NCI-H2081 (cell line): ENCODE data around the gene LEFTY2.
"Not testable (repeated sequence)": the region's sequence is repeated elsewhere in the genome, so short reads cannot be mapped to it uniquely, and the experiment has no call there.

Source experiments
- DNase-seq, 2 experiments: peaks; one replicate each; lab custom pipeline; 2025; lab: John Stamatoyannopoulos, UW

The LEFTY2 gene

DNA sequence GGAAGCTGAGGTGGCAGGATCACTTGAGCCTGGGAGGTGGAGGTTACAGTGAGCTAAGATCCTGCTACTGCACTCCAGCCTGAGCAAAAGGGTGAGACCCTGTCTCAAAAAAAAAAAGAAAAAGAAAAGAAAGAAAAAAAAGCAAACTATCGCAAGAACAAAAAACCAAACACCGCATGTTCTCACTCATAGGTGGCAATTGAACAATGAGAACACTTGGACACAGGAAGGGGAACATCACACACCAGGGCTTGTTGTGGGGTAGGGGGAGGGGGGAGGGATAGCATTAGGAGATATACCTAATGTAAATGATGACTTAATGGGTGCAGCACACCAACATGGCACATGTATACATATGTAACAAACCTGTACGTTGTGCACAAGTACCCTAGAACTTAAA is 11.6 kb downstream of the LEFTY2 start:
- not testable (repeated sequence) for DNase-seq

DNA sequence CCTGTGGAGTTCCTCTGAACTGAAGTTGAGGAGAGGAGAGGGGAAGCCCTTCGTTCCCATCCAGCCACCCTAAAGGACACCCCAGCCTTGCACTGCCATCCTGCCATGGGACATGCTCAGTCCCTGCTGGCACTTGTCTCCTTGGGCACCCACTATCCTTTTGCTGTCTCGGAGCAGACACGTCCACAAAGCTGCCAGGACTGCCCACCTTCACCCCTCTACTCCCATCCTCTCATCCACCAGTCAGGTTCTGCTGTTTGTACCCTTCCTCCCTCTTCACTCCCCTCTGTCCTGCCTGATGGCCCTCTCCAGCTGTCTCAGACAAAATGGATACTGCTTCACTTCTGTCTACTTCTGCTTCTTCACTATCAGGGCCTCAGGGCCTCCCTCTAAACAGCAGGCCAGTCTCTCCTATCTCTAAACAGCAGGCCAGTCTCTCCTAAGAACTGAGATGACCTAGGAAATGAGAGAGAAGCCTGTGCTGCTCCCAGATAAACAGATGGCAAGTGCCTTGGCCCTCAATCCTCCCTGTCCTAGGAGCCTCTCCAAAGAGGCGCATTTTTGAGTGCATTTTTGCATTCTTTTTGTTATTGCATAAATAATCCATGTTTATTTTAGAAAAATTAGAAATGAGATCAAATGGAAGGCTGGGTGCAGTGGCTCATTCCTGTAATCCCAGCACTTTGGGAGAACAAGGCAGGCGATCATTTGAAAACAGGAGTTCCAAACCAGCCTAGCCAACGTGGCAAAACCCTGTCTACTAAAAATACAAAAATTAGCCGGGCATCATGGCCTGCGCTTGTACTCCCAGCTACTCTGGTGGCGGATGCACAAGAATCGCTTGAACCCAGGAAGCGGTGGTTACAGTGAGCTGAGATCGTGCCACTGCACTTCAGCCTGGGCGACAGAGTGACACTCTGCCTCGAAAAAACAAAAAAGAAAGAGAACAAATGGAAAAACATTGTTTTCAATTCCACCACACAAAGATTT is 12.5 kb downstream of the LEFTY2 start:
- DNase-seq, result no peak

DNA sequence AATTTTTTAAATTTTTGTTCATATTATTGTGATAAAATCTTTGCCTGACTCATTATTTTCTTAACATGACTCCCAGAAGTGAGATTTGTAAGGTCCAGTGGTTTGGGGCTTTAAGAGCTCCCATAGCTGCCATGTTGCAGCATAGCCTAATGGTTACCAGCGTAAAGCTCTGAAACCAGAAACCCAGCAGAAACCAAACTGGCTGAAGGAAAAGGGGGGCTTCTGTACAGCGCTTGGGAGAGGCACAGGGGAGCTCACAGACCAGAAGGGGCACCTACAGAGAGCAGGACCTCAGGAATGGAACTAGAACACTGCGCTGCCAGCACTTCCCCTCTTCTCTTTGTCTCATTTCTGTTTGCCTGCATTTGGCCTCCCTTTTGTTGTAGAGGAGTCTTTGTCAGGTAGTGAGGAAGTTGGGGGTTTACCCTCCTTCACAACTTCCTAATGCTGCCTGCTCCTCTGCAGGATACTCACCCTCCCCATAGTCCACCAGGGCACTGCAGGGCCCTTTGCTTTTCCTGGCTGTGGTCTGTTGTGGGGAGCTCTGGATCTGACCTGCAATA is 14.4 kb downstream of the LEFTY2 start:
- DNase-seq, result no peak

DNA sequence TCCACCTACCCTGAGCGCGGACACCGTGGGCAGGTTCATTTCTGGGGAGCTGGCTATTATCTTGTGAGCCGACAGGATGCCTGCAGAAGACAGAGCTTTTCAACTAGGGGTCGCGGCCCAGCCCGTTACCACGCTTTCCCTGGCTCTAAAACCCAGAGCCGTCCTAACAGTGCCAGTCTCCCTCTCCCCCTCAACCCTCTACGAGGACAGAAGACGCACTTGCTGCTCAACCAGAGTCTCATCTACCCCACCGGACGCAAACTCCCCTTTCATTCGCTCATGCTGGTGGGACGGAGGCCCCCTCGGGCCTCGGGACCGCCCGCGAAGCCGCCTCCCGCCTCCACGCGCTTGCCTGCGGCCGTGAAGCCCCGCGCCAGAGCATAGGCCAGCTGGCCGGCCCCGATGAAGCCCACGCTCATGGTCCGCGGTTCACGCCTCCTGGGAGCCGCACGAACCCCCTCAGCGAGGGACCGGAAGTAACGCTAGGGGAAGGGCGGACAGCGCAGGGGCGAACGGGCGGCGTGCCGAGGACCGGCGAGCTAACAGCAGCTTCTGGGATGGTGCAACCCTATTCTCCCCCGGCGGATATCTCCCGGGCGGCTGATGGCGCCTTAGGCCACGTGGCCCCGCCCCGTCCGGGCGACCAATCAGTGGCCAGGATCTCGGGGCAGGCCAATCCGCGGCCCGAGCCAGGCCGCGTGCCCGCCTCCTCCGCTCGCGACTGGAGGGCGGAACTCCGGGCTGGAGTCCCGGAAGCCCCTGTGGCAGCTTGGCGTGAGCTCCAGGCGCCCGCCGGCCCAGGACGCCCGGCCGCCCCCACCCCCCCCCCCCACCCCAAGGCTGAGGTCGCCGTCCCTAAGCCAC is 17.1 kb downstream of the LEFTY2 start, which contains the start of gene PYCR2:
Gene PYCR2, minus strand, starts transcription at position 559 of the 864 bp plus-strand sequence. Its CDS starts 140 bp downstream, at position 419.
- peak; percentile 98 to 99 for DNase-seq

DNA sequence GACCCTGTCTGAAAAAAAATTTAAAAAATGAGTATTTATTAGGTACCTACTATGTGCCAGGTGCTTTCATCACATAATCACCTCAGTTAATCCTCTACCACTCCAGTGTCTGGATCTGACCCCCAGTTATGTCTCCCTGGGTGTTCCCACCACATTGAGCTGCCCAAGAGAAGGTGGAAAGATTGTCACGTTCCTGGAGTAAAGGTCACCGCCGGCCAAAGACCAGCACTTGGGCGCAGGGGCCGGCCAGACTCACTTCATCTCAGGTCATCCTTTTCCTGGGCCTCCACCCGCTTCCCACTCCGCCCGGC is 17.7 kb downstream of the LEFTY2 start:
- DNase-seq, result no peak

DNA sequence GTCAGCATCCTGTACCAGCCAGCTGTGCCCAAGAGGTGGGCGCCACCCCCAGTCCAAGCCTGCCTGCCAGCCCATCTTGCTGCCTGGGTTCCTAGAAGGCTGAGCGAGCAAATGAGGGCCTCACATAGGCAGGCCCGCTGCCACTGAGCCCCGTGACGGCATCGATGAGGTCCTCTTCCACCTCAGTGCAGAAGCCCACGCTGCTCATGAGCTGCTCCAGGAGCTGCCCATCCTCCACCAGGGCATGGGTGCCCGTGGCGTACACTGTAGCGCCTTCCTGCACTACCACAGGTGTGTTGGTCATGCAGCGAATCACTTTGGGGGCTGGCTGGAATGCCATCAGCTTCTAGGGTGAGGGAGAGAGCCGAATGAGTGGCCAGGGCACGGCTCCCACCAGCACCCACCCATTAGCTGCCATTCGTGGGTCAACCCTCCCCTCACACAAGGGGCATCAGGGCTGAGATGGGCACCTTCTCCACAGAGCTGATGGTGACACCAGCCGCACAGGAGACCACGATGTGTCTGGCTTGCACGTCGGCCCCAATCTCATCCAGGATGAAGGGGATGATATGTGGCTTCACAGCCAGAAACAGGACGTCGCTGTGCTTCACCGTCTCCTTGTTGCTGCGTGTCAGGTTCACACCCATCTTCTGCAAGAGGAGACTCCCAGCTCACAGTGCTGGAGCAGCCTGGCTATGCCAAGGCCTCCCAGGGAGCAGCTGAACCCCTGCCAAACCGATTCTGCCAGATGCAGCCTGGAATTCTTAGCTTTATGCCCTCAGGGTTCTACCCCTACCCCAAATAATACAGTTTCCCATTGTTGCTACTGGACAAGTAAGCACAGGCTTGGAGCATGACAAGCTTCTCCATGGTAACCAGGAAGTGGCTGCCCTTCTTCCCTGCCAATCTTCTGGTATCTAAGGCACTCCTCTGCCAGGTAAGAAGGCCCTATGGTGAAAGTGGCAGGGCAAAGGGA is 19.0 kb downstream of the LEFTY2 start:
- DNase-seq, result peak; percentile 96 to 99

DNA sequence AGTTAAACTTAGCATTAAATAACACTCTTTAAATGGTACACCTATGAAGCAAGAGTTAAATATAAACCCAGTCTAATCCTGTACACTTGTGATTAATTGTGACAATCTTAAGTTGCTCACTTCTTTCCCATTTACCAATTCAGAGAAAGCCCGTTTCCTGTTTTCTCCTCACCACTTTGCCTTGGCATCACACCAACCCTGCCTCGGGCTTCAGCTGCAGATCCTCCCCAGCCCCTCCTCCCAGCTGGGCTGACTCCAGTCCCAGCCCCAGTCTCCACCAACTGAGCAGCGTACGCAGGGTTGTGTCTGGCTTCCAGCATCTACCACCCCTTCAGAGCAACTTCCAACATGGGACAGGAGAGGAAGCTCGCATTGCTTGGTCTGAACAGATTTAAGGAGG is 21.1 kb downstream of the LEFTY2 start:
- DNase-seq, result peak; percentile 82 to 92

DNA sequence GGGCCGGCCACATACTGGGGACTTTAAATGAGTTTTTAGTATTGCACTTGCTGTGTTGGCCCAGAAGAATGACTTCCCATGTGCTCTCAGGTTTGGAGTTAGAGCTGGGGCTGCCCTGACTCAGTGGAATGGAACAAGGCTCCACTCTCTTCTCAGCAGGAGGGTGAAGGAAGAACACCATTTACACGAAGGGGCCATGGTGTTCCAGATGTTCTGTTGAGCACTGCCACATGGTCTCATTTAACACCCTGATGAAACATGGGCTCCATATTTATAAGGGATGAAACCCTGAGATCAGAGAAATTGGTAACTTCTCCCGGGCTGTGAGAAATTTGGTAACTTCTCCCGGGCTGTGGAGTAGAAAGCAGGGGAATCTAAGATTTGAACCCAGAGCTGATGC is 22.7 kb downstream of the LEFTY2 start:
- no peak for DNase-seq

DNA sequence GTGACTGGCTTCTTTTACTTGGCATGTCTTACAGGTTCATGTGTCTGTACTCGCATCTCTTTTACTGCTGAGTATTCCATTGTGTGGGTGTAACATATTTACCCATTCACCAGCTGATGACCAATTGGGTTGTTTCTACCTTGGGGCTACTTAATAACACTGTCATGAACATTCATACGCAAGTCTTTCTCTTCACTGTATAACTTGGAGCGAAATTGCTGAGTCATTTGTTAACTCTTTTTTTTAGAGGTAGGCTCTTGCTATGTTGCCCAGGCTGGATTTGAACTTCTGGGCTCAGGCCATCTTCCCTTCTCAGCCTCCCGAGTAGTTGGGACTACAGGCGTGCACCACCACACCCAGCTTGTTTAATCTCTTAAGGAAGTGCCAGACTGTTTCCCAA is 23.5 kb downstream of the LEFTY2 start:
- DNase-seq, result no peak

DNA sequence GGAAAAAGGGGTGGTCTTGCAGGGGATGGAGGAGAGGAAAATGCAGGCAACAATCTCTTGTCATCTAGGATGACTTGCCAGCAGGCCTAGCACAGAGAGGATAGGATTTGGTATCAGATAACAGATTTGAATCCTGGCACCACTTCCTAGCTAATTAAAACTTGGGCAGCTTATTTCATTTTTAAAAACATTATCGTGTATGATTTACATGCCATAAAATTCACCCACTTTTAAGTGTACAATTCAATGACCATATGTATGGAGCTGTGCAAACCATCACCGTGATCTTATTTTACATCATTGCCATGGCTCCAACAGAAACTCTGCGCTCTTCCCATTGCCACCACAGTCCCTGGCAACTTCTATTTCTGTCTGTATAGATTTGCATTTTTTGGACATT is 23.9 kb downstream of the LEFTY2 start:
- DNase-seq, result no peak

DNA sequence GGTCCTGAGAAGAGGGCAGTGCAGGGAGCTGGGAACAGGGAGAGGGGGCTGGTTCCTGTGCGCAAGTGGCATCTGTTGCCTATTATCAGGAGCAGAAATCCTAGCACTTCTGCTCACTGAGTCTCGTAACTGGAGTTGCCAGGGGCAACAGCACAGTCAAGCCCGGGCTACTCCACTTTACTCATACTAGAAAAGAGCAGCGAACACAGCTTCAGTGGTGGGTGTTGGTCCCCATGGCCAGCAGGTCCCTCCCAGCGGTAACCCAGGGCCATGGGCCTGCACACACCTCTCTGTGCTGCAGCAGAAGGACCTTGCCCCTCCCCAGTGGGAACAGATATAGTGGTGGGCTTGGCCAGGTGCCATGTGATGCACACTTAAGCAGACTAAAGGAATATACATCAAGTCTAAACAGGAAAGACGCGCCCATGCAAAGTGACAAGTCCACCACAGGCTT is 25.5 kb downstream of the LEFTY2 start:
- no peak for DNase-seq

DNA sequence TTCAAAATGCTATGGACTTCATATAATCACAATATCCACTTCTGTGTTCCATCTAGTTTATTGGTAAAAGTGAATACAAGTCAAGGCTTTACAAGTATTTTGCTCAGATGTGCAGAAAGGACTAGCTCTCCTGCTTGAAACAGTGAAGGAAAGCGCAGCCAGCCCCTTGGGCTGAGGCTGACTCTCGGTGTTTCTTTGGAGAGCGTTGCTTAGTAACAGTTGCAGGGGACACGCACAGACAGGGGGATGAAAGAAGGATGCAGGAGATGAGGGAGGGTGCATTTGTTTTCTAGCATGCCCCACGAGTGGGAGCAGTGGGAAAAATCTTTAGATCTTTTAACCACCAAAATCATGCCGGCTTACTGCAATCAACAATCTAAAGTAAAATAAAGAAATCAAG is 26.1 kb downstream of the LEFTY2 start:
- no peak for DNase-seq

DNA sequence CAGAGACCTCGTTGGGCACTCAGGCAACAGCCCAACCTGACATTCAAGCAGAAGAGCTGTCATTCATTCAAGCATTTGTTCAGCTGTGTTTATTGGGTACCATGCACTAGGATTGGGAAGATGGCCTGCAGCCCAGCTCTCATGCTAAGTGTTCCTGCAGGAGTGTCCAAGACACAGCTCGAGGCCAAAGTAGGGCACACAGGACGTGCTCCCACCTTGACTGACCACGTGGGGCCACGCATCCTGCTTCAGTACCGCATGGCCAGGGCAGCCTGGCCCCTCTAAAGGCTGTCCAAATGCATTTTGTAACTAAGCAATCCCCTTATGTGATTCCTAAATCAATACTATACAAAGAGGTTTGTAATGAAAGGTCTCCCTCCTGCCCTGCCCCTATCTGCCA is 26.6 kb downstream of the LEFTY2 start:
- DNase-seq, result no peak

DNA sequence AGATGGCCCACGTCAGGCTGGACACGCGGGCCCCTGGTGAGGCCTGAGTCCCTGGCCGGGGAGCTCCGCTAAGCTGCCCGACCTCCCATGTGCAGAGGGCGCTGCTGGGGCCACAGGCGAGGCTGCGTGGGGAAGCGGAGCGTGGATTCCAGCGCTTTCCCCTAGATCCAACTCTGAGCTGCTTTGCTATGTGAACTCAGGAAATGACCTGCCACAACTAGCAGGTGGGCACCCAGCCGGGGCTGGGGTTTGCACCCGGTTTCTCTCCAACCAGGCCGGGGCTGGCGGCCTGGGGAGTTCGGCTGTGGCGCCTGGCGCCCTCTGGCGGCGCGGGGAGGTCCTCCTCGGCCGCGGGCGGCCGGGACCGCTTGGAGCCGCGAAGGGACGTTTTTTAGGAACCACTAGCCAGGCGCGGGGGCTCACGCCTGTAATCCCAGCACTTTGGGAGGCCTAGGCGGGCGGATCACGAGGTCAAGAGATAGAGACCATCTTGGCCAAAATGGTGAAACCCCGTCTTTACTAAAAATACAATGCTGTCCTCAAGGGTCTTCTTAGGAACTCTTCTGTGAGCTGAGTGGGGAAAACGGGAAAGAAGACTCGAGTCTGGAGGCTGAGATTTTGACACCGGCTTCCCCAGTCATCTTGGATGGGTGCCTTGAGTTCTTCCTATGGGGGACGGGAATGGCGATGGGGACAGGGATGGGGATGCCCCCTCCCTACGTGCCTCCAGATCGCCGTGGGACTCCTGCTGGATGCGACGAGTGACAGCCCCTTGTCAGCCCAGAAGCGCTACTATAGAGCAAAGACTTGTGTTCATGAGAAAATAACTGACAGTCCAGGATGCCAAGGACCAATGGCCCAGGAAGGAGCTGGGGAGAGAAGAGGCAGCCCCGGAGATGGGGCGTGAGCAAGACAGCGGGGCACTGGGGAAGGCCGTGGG is 29.6 kb downstream of the LEFTY2 start:
- no peak for DNase-seq

DNA sequence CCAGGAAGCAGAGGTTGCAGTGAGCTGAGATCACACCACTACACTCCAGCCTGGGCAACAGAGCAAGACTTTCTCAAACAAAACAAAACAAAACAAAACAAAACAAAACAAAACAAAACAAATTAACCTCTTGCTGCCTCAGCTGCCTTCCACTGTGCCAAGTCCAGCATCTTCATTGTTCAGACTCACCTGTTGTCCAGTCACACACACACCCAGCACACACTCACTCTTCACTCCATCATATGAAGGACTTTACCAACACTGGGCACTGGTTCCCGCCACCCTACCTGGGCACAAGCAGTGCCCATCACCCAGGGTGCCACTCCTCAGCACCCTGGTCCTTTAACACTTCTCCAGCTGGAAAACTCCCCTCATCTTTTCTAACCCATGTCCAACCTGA is 31.5 kb downstream of the LEFTY2 start:
- DNase-seq, result no peak

DNA sequence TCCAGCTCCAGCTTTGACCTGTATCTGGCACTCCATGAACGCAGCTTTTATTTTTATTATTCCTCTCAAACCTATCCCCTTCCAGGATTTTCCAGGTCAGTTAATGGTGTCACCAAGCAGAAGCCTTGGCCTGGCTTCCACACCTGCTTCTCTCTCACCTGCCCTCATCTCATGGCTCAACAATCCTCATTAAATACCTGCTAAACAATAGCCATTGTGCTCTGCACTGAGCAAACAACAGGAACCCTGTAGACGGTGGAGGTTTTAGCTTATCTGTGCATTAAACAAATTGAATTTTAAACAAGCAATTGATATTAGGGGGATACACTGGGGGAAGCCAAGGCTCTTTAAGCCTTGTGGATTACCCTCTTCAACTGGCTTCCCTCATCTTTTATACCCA is 32.2 kb downstream of the LEFTY2 start:
- peak; percentile 21 to 77 for DNase-seq

DNA sequence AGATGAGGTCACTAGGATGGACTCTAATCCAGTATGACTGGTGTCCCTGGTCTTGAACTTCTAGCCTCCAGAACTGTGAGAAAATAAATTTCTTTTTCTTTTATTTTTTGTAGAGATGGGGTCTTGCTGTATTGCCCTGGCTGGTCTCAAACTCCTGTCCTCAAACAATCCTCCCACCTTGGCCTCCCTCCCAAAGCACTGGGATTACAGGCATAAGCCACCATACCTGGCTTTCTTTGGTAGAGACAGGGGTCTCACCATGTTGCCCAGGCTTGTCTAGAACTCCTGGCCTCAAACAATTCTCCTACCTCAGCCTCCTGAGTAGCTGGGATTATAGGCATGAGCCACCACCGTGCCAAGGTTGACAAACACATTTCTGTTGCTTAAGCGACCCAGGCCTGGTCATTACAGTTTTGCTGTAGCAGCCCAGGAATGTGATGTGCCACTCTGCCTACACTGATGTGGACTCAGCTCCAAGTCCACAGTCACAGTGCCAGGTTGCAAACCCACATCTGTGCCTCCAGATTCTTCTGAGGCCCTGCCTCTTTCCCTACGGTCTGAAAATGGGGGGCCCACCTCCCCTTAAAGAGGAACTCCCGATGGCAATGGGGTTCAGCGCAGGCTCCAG is 32.9 kb downstream of the LEFTY2 start:
- no peak for DNase-seq

DNA sequence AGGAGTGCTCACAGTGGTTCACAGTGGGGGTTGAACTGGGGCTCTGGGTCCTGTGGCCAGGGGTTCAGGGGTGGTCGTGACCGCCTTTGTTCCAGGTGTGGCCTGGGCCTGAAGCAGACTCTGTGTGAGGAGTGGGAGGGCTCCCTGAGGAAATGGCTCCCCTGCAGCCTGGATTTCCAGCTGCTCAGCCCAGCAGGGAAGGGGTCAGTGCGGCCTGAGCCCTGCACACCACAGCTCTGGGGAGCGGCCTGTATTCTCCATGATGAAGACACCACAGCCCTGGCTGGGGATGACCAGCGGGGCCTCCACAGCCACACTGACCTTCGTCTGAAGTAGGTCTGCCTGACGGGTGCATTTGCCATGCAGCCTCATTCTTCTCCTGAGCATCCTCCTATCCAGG is 33.7 kb downstream of the LEFTY2 start:
- DNase-seq, result no peak

DNA sequence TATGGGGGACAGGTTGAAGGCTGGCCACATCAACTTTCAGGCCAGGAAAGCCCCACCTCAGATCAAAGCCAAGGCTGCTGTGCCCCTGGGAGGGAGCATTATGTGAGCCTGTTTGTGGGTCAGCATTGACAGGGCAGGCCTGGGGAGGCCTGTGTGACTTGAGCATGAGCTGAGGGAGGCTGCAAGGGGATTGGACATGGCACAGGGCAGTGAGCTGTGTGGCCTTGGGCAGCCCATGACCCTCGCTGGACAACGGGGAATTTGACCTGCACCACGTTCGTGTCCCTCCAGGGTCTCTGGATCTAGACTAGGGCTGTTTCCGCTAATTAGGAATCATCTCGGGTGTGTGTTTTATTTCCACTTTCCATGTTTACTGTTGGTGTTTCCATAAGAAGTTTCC is 34.6 kb downstream of the LEFTY2 start:
- no peak for DNase-seq

DNA sequence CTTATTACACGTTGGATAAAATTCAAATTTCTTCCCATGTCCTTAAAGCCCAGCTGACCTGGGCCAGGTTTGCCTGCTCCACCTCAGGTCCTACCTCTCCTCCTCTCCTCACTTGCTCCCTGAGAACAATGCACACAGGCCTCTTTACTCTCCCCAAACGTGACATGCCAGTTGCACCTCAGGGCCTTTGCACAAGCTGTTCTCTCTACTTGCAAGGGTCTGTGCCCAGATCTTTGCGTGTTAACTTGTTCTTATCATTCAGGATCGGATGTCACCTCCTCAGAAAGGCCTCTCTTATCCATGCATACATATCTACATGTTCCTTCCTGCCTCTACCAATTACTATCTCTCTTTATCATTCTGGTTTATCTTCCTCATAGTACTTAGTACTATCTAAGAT is 37.4 kb downstream of the LEFTY2 start:
- DNase-seq, result no peak
